GM12878 (cell line): ENCODE data around the gene PDRG1. TPM values are rescaled to one million over a fixed set of nuclear protein-coding genes. Genes with fewer than 3 reads are reported as not detected.
"Not testable (repeated sequence)": the region's sequence is repeated elsewhere in the genome, so short reads cannot be mapped to it uniquely, and the experiment has no call there.

Experiments
- ATAC-seq: fragments of 200-7000 bp; cut with Tn5 transposase; 3 replicates; pipeline ENCODE4 v1.9.1; 2020; ENCODE audit warnings: mild to moderate bottlenecking, moderate library complexity
- BruUV-seq: library from RNA; stranded (reverse); fragments of 400-500 nt; replicated peaks from 2 replicates; lab custom pipeline; 2021; lab: Mats Ljungman, UMichigan
- CTCF ChIA-PET: fragments of 300-600 bp; sonication (Branson Sonifier 250); formaldehyde crosslinking; extraction: SDS; loops from one replicate; lab custom pipeline; 2021; ENCODE audit warnings: inconsistent platforms; lab: Yijun Ruan, JAX
- POLR2A ChIA-PET: fragments of 350-600 bp; formaldehyde crosslinking; extraction: SDS; loops from one replicate; lab custom pipeline; 2021; ENCODE audit warnings: inconsistent platforms; lab: Charles Lee
- RAD21 ChIA-PET: fragments of 300-600 bp; sonication (Branson Sonifier 250); formaldehyde crosslinking; loops from one replicate; lab custom pipeline; 2023; ENCODE audit warnings: antibody characterized with exemption; ENCODE audit not compliant: unreplicated experiment; lab: Charles Lee
- SMC1A ChIA-PET: fragments of 300-600 bp; sonication (Branson Sonifier 250); formaldehyde crosslinking; loops from one replicate; lab custom pipeline; 2023; ENCODE audit not compliant: unreplicated experiment, uncharacterized antibody; lab: Charles Lee
- DNase-seq: peaks from one replicate; pipeline ENCODE4 v3.0.0-alpha.2; 2011; ENCODE audit warnings: low read depth, low spot score
- FAIRE-seq: peaks from 3 replicates; lab custom pipeline; 2011; peaks lifted over from hg19 to GRCh38; lab: Jason Lieb, UNC
- H2AFZ ChIP-seq: 2 replicates; pipeline ENCODE4 v1.6.0; 2011; ENCODE audit warnings: low read depth, low read length, control low read depth; ENCODE audit not compliant: control insufficient read depth
- H3K27ac ChIP-seq: 2 replicates; pipeline ENCODE4 v1.5.1; 2011; ENCODE audit warnings: control low read depth; ENCODE audit not compliant: control insufficient read depth, insufficient read depth
- H3K27me3 ChIP-seq, 2 experiments: replicated peaks in 1 of 2; 2 replicates each; pipeline versions ENCODE4 v1.6.0 to v1.6.1; 2011; ENCODE audit warnings: low read length in 1 of 2; ENCODE audit not compliant: control insufficient read depth in 2 of 2, insufficient read depth in 2 of 2
- H3K36me3 ChIP-seq, 2 experiments: 2 replicates each; pipeline ENCODE4 v1.5.1; 2011; ENCODE audit warnings: low read length in 1 of 2; ENCODE audit not compliant: control insufficient read depth in 2 of 2, insufficient read depth in 2 of 2
- H3K4me1 ChIP-seq: 2 replicates; pipeline ENCODE4 v1.6.1; 2011; ENCODE audit warnings: mild to moderate bottlenecking, low read length, moderate library complexity, mixed read lengths; ENCODE audit not compliant: control insufficient read depth, insufficient read depth
- H3K4me2 ChIP-seq: 2 replicates; pipeline ENCODE4 v1.6.0; 2011; ENCODE audit warnings: control low read depth; ENCODE audit not compliant: control insufficient read depth, insufficient read depth
- H3K4me3 ChIP-seq: fragments of 200-600 bp; sonication (generic); 2 replicates; pipeline ENCODE4 v1.5.1; 2016
- H3K79me2 ChIP-seq: 2 replicates; pipeline ENCODE4 v1.6.0; 2011; ENCODE audit warnings: low read length; ENCODE audit not compliant: control insufficient read depth, insufficient read depth
- H3K9ac ChIP-seq: 2 replicates; pipeline ENCODE4 v1.8.0; 2011; ENCODE audit warnings: low read length, control low read depth, mixed read lengths; ENCODE audit not compliant: control insufficient read depth, insufficient read depth
- H3K9me3 ChIP-seq: replicated peaks from 3 replicates; pipeline ENCODE4 v1.5.1; 2011; ENCODE audit warnings: mild to moderate bottlenecking, low read length; ENCODE audit not compliant: control insufficient read depth, insufficient read depth
- H4K20me1 ChIP-seq: 2 replicates; pipeline ENCODE4 v1.6.0; 2011; ENCODE audit not compliant: control insufficient read depth, insufficient read depth
- ATF7 ChIP-seq: fragments of 450-650 bp; IDR thresholded peaks from 2 replicates; pipeline ENCODE4 v1.6.1; 2016; ENCODE audit warnings: low read depth, mild to moderate bottlenecking
- HDAC2 ChIP-seq: fragments of 200-600 bp; sonication (generic); IDR thresholded peaks from 2 replicates; pipeline ENCODE4 v1.6.1; 2017
- IKZF1 ChIP-seq: fragments of 450-650 bp; conservative IDR thresholded peaks from 2 replicates; pipeline ENCODE4 v1.6.1; 2017; ENCODE audit warnings: antibody characterized with exemption, mild to moderate bottlenecking
- KDM1A ChIP-seq: fragments of 200-600 bp; sonication (generic); IDR thresholded peaks from 2 replicates; pipeline ENCODE4 v1.6.1; 2016; ENCODE audit warnings: borderline replicate concordance
- MEF2B ChIP-seq: fragments of 450-650 bp; IDR thresholded peaks from 2 replicates; pipeline ENCODE4 v1.6.1; 2018; ENCODE audit warnings: mild to moderate bottlenecking, moderate library complexity; ENCODE audit not compliant: partially characterized antibody, poor library complexity, severe bottlenecking
- MLLT1 ChIP-seq: fragments of 450-650 bp; IDR thresholded peaks from 2 replicates; pipeline ENCODE4 v1.6.1; 2016; ENCODE audit warnings: mild to moderate bottlenecking
- MXI1 ChIP-seq: fragments of 150-350 bp; IDR thresholded peaks from 2 replicates; pipeline ENCODE4 v1.6.1; 2011; ENCODE audit warnings: low read depth, mild to moderate bottlenecking, inconsistent platforms, low read length, improper control_type of control experiment
- NBN ChIP-seq: fragments of 450-650 bp; IDR thresholded peaks from 2 replicates; pipeline ENCODE4 v1.6.1; 2016
- NR2F1 ChIP-seq: fragments of 450-650 bp; conservative IDR thresholded peaks from 2 replicates; pipeline ENCODE4 v1.6.1; 2017; ENCODE audit warnings: mild to moderate bottlenecking
- PKNOX1 ChIP-seq: fragments of 450-650 bp; IDR thresholded peaks from 2 replicates; pipeline ENCODE4 v1.6.1; 2016; ENCODE audit warnings: mild to moderate bottlenecking
- ZNF622 ChIP-seq: fragments of 450-650 bp; IDR thresholded peaks from 2 replicates; pipeline ENCODE4 v1.6.1; 2017; ENCODE audit warnings: mild to moderate bottlenecking, inconsistent platforms
- WGBS: methylation state at CpG from one replicate; pipeline ENCODE4 v1.1.6; 2016; ENCODE audit warnings: low lambda C conversion rate; ENCODE audit not compliant: insufficient replicate concordance, insufficient coverage; ENCODE audit errors: missing lambda C conversion rate; 5-methylcytosine and 5-hydroxymethylcytosine counted together
- in situ Hi-C: fragments of 300-500 bp; cut with MboI; formaldehyde crosslinking; loops from 9 replicates; pipeline ENCODE4 v1.14.3; 2018; ENCODE audit warnings: mixed read lengths
- intact Hi-C: fragments of 100-400 bp; cut with micrococcal nuclease; formaldehyde crosslinking; loops from one replicate; pipeline ENCODE4 v1.14.2; 2022; ENCODE audit not compliant: unreplicated experiment
- polyA plus RNA-seq, 11 experiments: library from polyadenylated mRNA; depleted of rRNA in 4 of 11; unstranded in 6 of 11; stranded (reverse) in 5 of 11; fragments of >200 nt; fragmentation: Nextera tagmentation in 4 of 11; fragmentation: Illumina TruSeq in 1 of 11; extraction: Ambion mirVana in 4 of 11; extraction: Trizol in 1 of 11; gene quantifications; 1 replicate in 1 of 11; 2 replicates in 10 of 11; pipeline versions ENCODE4 v1.2.1 to v1.2.3, GENCODE V29; 2011 to 2016; ENCODE audit warnings: inconsistent platforms in 2 of 11, missing spikeins in 2 of 11, low read depth in 1 of 11
- total RNA-seq, 4 experiments: library from RNA; depleted of rRNA in 3 of 4; stranded (reverse); fragments of >200 nt in 3 of 4; fragmentation: Illumina TruSeq in 1 of 4; extraction: Trizol in 1 of 4; gene quantifications; 2 replicates each; pipeline versions ENCODE4 v1.2.1 to v1.2.3, GENCODE V29; 2013 to 2021

Gene PDRG1
- total and polyA plus RNA-seq, 10 of the 15 experiments (the other 5 are each of a cell fraction or from before 2014, with no cell fraction given) = 11.1 to 55.8 (median 23.3) TPM

- in situ Hi-C loops = no loop called here
- POLR2A ChIA-PET = interaction anchor here (0.6 to 3.2 kb wide), 4 partner anchors 23 to 45 kb away, joined by 3 to 16 read pairs (median 4); no protein-coding TSS in a partner anchor
These were observed 33.3 kb downstream of the PDRG1 start for GRCh38 chr20:31918466-31919105.

GRCh38 chr20:31917962-31918412 lies 33.9 kb downstream of the PDRG1 start:
- in situ Hi-C loops = not testable (repeated sequence)
- peak; percentile 76 for TF ChIP-seq ATF7
- peak; percentile 64; the same call in 1 of the 2 replicates for TF ChIP-seq PKNOX1
- TF ChIP-seq MLLT1 = peak; percentile 69; the same call in 1 of the 2 replicates

More at GRCh38 chr20:31918466-31919105, 33.3 kb downstream of the PDRG1 start:
- DNase-seq (no peak), FAIRE-seq (no peak), ATAC-seq (no peak)
- intact Hi-C loops = no loop called here
- Histone ChIP-seq H3K79me2 (no peaks in the 10 kb centered on the region), H2AFZ (no peak overlapping the region), H4K20me1 (no peaks in the 10 kb centered on the region), H3K27me3 (no peaks in the 10 kb centered on the region), H3K9ac (no peak overlapping the region), H3K27ac (no peak overlapping the region), H3K4me1 (peaks cover 5% of the 10 kb centered on the region), H3K4me2 (0 out of 2 replicates have a peak overlapping the region, but pooled peaks have one; percentile 5), H3K36me3 (no peaks in the 10 kb centered on the region), H3K4me3 (no peak overlapping the region), H3K9me3 (no peaks in the 10 kb centered on the region)
- ChIA-PET CTCF (interaction anchor here (1.0 to 3.8 kb wide), 10 partner anchors 10 to 113 kb away, joined by 3 to 23 read pairs (median 5); partner anchors contain the start of gene PDRG1), SMC1A (interaction anchor here (0.9 to 3.7 kb wide), 11 partner anchors 10 to 172 kb away, joined by 3 to 19 read pairs (median 4); partner anchors contain the start of gene PDRG1), RAD21 (interaction anchor here (0.7 to 3.5 kb wide), 7 partner anchors 9 to 66 kb away, joined by 3 to 17 read pairs (median 4); no protein-coding TSS in a partner anchor)
- TF ChIP-seq HDAC2 = no peak
- no peak for TF ChIP-seq ZNF622
- peak; percentile 6 for TF ChIP-seq MEF2B
- 0 out of 2 replicates have a peak, but pooled peaks have one; percentile 12 for TF ChIP-seq NR2F1
- TF ChIP-seq NBN = no peak; the same call in 1 of the 2 replicates
- TF ChIP-seq KDM1A = no peak
- TF ChIP-seq MXI1 = no peak
- 0 out of 2 replicates have a peak, but pooled peaks have one; percentile 11 for TF ChIP-seq IKZF1
- WGBS = 21% methylated on average over 7 of the region's 7 CpGs
- no TSS peak for BruUV-seq

More at GRCh38 chr20:31917962-31918412, 33.9 kb downstream of the PDRG1 start:
- ChIA-PET CTCF (interaction anchor here (1.0 to 3.8 kb wide), 4 partner anchors 14 to 47 kb away, joined by 3 to 23 read pairs (median 6); partner anchors contain the start of gene PDRG1), RAD21 (interaction anchor here (0.7 to 3.5 kb wide), 7 partner anchors 9 to 65 kb away, joined by 3 to 17 read pairs (median 4); no protein-coding TSS in a partner anchor), POLR2A (interaction anchor here (1.1 to 3.2 kb wide), 3 partner anchors 23 to 49 kb away, joined by 3 to 16 read pairs (median 3); no protein-coding TSS in a partner anchor), SMC1A (interaction anchor here (0.9 to 3.7 kb wide), 8 partner anchors 10 to 64 kb away, joined by 3 to 19 read pairs (median 7); partner anchors contain the start of gene PDRG1)
- WGBS = 0% methylated on average over 7 of the region's 7 CpGs
- FAIRE-seq = peak; percentile 70
- H3K4me1 ChIP-seq, H3K79me2 ChIP-seq, H3K27ac ChIP-seq, BruUV-seq, H3K9ac ChIP-seq, H3K27me3 ChIP-seq, H3K9me3 ChIP-seq, H3K36me3 ChIP-seq, H4K20me1 ChIP-seq, H3K4me3 ChIP-seq, intact Hi-C loops, H2AFZ ChIP-seq: not testable (repeated sequence)
- H3K4me2 ChIP-seq = 0 out of 2 replicates have a peak overlapping the region, but pooled peaks have one; percentile 5
- peak; percentile 28 for DNase-seq
- peak; percentile 73 for ATAC-seq
